ENCODE measurements around the gene WNK1.

DNA sequence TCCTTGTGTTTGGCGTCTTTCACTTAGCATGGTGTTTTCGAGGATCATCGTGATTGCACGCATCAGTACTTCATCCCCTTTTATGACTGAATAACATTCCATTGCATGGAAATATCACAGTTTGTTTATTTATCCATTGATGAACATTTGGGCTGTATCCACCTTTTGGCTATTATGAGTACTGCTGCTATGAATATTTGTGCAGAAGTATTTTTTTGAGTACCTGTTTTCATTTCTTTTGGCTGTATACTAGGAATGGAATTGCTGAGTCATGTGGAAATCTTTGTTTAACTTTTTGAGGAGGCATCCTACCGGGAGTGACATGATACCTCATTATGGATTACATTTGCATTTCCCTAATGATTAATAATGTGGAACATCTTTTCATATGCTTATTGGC, 66.4 kb downstream of the WNK1 start:
- no peak for TF ChIP-seq TAF1 (IDR thresholded peaks at IDR 0.05; ENCODE audit: borderline replicate concordance, low read depth, low read length)
- no peak for TF ChIP-seq POLR2AphosphoS5 (IDR thresholded peaks at IDR 0.05; ENCODE audit: low read depth, low read length)
- TF ChIP-seq POLR2A (IDR thresholded peaks at IDR 0.05; ENCODE audit: low read depth, low read length): no peak
